H9 (cell line): ENCODE data around the gene DCDC1. TPM values are rescaled to one million over a fixed set of nuclear protein-coding genes. Genes with fewer than 3 reads are reported as not detected.

Source experiments
- DNase-seq: peaks from one replicate; pipeline ENCODE4 v3.0.0-alpha.2; 2017
- H2AFZ ChIP-seq: one replicate; pipeline ENCODE4 v1.6.1; 2013; ENCODE audit warnings: mild to moderate bottlenecking, low read length, control low read depth, moderate library complexity
- H2AK5ac ChIP-seq: 2 replicates; pipeline ENCODE4 v1.6.1; 2013; ENCODE audit warnings: low read length, control low read depth, mixed read lengths; ENCODE audit not compliant: insufficient read length
- H2BK120ac ChIP-seq: one replicate; pipeline ENCODE4 v1.6.1; 2013; ENCODE audit warnings: low read depth, mild to moderate bottlenecking, low read length, control low read depth, inconsistent platforms; ENCODE audit not compliant: poor library complexity, severe bottlenecking
- H2BK12ac ChIP-seq: 2 replicates; pipeline ENCODE4 v1.6.1; 2013; ENCODE audit warnings: low read length, control low read depth, mixed read lengths, low read depth; ENCODE audit not compliant: insufficient read length
- H2BK15ac ChIP-seq: 2 replicates; pipeline ENCODE4 v1.6.1; 2013; ENCODE audit warnings: low read depth, low read length, control low read depth
- H2BK20ac ChIP-seq: one replicate; pipeline ENCODE4 v1.6.1; 2013; ENCODE audit warnings: low read depth, mild to moderate bottlenecking, low read length, control low read depth, inconsistent platforms; ENCODE audit not compliant: poor library complexity, severe bottlenecking
- H2BK5ac ChIP-seq: 2 replicates; pipeline ENCODE4 v1.6.1; 2013; ENCODE audit warnings: low read length, control low read depth, mixed read lengths; ENCODE audit not compliant: insufficient read length
- H3K14ac ChIP-seq: 2 replicates; pipeline ENCODE4 v1.6.1; 2013; ENCODE audit warnings: low read length, control low read depth; ENCODE audit not compliant: insufficient read depth
- H3K18ac ChIP-seq: 2 replicates; pipeline ENCODE4 v1.6.1; 2013; ENCODE audit warnings: low read depth, mild to moderate bottlenecking, mixed read lengths, low read length, control low read depth; ENCODE audit not compliant: insufficient read length
- H3K23ac ChIP-seq: 2 replicates; pipeline ENCODE4 v1.6.1; 2013; ENCODE audit warnings: low read length, control low read depth, mixed read lengths, low read depth; ENCODE audit not compliant: insufficient read length
- H3K23me2 ChIP-seq: 2 replicates; pipeline ENCODE4 v1.6.1; 2013; ENCODE audit warnings: low read depth, mild to moderate bottlenecking, mixed read lengths, low read length, control low read depth; ENCODE audit not compliant: insufficient read length, poor library complexity, severe bottlenecking
- H3K27ac ChIP-seq: 2 replicates; pipeline ENCODE4 v1.5.1; 2013; ENCODE audit warnings: low read length, control low read depth, mixed read lengths, low read depth; ENCODE audit not compliant: insufficient read length
- H3K27me3 ChIP-seq: 2 replicates; pipeline ENCODE4 v1.6.1; 2013; ENCODE audit warnings: low read length, control low read depth, inconsistent platforms; ENCODE audit not compliant: insufficient read depth
- H3K4ac ChIP-seq: 2 replicates; pipeline ENCODE4 v1.6.1; 2013; ENCODE audit warnings: low read depth, mild to moderate bottlenecking, control low read depth, inconsistent platforms, low read length, moderate library complexity
- H3K4me1 ChIP-seq: 2 replicates; pipeline ENCODE4 v1.6.1; 2013; ENCODE audit warnings: low read length, control low read depth, inconsistent platforms; ENCODE audit not compliant: insufficient read depth
- H3K4me2 ChIP-seq: 2 replicates; pipeline ENCODE4 v1.6.1; 2013; ENCODE audit warnings: low read length, control low read depth, mixed read lengths; ENCODE audit not compliant: insufficient read length, insufficient read depth
- H3K56ac ChIP-seq: 2 replicates; pipeline ENCODE4 v1.6.1; 2013; ENCODE audit warnings: low read depth, mild to moderate bottlenecking, mixed read lengths, low read length, control low read depth; ENCODE audit not compliant: insufficient read length
- H3K79me1 ChIP-seq: 2 replicates; pipeline ENCODE4 v1.6.1; 2013; ENCODE audit warnings: low read depth, mild to moderate bottlenecking, moderate library complexity, low read length, control low read depth, inconsistent platforms; ENCODE audit not compliant: insufficient read depth, poor library complexity, severe bottlenecking
- H3K79me2 ChIP-seq: 2 replicates; pipeline ENCODE4 v1.6.1; 2013; ENCODE audit warnings: low read length, control low read depth, inconsistent platforms; ENCODE audit not compliant: insufficient read depth
- H3K9ac ChIP-seq: 2 replicates; pipeline ENCODE4 v1.6.1; 2013; ENCODE audit warnings: low read length, control low read depth, mixed read lengths; ENCODE audit not compliant: insufficient read length; ENCODE audit errors: extremely low read depth
- H3K9me3 ChIP-seq: one replicate; pipeline ENCODE4 v1.6.1; 2013; ENCODE audit warnings: low read depth, low read length, inconsistent platforms; ENCODE audit not compliant: control insufficient read depth
- H3T11ph ChIP-seq: one replicate; pipeline ENCODE4 v1.6.1; 2013; ENCODE audit warnings: mild to moderate bottlenecking, low read length, control low read depth, inconsistent platforms
- H4K20me1 ChIP-seq: one replicate; pipeline ENCODE4 v1.6.1; 2013; ENCODE audit not compliant: control insufficient read depth, insufficient read length, insufficient read depth
- H4K5ac ChIP-seq: 2 replicates; pipeline ENCODE4 v1.6.1; 2013; ENCODE audit warnings: low read depth, mild to moderate bottlenecking, mixed read lengths, low read length, control low read depth; ENCODE audit not compliant: insufficient read length
- H4K8ac ChIP-seq: replicated peaks from 2 replicates; pipeline ENCODE4 v1.6.1; 2013; ENCODE audit warnings: low read length, control low read depth, mixed read lengths, low read depth; ENCODE audit not compliant: insufficient read length
- H4K91ac ChIP-seq: 2 replicates; pipeline ENCODE4 v1.6.1; 2013; ENCODE audit warnings: low read depth, mild to moderate bottlenecking, moderate library complexity, mixed read lengths, low read length, control low read depth; ENCODE audit not compliant: insufficient read length
- H3K27ac Mint-ChIP-seq, 3 experiments: 2 replicates in 2 of 3; 3 replicates in 1 of 3; pipeline ENCODE4 v1.8.0; 2020 to 2021; ENCODE audit warnings: mixed read lengths in 3 of 3, mild to moderate bottlenecking in 1 of 3, moderate library complexity in 1 of 3
- H3K27me3 Mint-ChIP-seq: 2 replicates; pipeline ENCODE4 v1.8.0; 2021; ENCODE audit warnings: low read depth, mild to moderate bottlenecking, moderate library complexity, mixed read lengths
- H3K36me3 Mint-ChIP-seq, 3 experiments: 2 replicates in 2 of 3; 3 replicates in 1 of 3; pipeline ENCODE4 v1.8.0; 2020 to 2021; ENCODE audit warnings: low read depth in 3 of 3, mixed read lengths in 3 of 3; ENCODE audit not compliant: insufficient read depth in 1 of 3
- H3K4me1 Mint-ChIP-seq, 2 experiments: 2 replicates each; pipeline ENCODE4 v1.8.0; 2020; ENCODE audit warnings: mixed read lengths in 2 of 2
- H3K4me3 Mint-ChIP-seq, 2 experiments: 2 replicates in 1 of 2; 3 replicates in 1 of 2; pipeline ENCODE4 v1.8.0; 2020 to 2021; ENCODE audit warnings: mild to moderate bottlenecking in 2 of 2, mixed read lengths in 2 of 2, moderate library complexity in 1 of 2
- H3K9me3 Mint-ChIP-seq, 2 experiments: 2 replicates in 1 of 2; 3 replicates in 1 of 2; pipeline ENCODE4 v1.8.0; 2020; ENCODE audit warnings: mild to moderate bottlenecking in 2 of 2, mixed read lengths in 2 of 2, moderate library complexity in 1 of 2
- WGBS: extraction: QIAGEN DNeasy Blood & Tissue Kit; methylation state at CpG from one replicate; pipeline ENCODE4 v1.1.7; 2013; ENCODE audit warnings: missing lambda C conversion rate, low lambda C conversion rate, mixed read lengths; ENCODE audit not compliant: insufficient read length; ENCODE audit errors: extremely low coverage; 5-methylcytosine and 5-hydroxymethylcytosine counted together
- total RNA-seq: library from RNA; stranded (reverse); gene quantifications from 2 replicates; pipeline ENCODE4 v1.2.1, GENCODE V29; 2021
- TF ChIP-seq, protein P1 (sequence below): fragments of 200-600 bp; sonication (generic); conservative IDR thresholded peaks from 3 replicates; pipeline ENCODE4 v1.8.0; 2021; ENCODE audit warnings: antibody characterized with exemption, mild to moderate bottlenecking

The DCDC1 gene
- total RNA-seq, 1 experiment from 2014 or later = 0.09 TPM

DNA sequence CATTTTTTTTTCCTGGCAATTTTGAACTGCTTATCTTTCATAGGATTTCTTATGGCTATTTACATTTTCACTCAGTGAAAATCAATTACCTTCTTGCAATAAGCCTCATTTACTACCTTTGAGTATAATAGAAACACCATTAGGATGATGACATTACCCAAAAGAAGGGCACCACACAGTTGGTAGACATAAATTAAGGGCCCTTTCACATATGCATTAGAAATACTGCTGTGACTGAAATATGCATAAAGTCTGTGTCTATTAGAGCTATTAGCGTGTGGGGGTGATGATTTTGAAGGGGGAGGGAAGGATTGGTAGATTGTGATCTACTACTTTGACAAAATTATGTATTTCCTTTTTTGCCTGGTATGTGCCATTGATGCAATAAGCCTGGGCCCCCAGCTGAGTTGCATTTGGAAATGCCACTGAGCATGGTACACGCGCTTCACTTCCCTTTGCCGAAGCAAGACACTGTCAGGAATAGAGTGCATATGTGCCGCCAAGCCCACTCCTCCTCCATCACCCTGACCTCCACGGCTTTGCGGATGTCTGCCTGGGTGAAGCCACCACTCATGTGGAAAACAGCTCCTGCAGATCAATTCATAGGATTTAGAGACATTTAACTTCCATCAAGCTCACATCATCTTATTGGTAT is 339.3 kb downstream of the DCDC1 start:
- Histone ChIP-seq H3K18ac (no peak overlapping the region), H2BK12ac (no peak overlapping the region), H2AK5ac (no peak overlapping the region), H4K8ac (no peak overlapping the region), H2AFZ (no peak overlapping the region), H3T11ph (no peak overlapping the region), H3K79me1 (no peaks in the 10 kb centered on the region), H3K27me3 (no peaks in the 10 kb centered on the region), H2BK15ac (no peak overlapping the region), H3K9ac (no peak overlapping the region), H3K14ac (no peak overlapping the region), H3K4me2 (no peak overlapping the region), H3K23ac (no peak overlapping the region), H2BK5ac (no peak overlapping the region), H4K5ac (no peak overlapping the region), H3K23me2 (no peaks in the 10 kb centered on the region), H3K9me3 (no peaks in the 10 kb centered on the region), H3K79me2 (no peaks in the 10 kb centered on the region), H4K91ac (no peak overlapping the region), H3K56ac (no peak overlapping the region), H2BK120ac (no peak overlapping the region), H2BK20ac (no peak overlapping the region), H4K20me1 (no peaks in the 10 kb centered on the region), H3K27ac (no peak overlapping the region), H3K4me1 (no peaks in the 10 kb centered on the region), H3K4ac (no peak overlapping the region)
- peaks cover 4 to 6% of the 10 kb centered on the region in 2 experiments; a peak in 3 of 4 replicates for H3K4me1 Mint-ChIP-seq
- no peak overlapping the region for H3K4me3 Mint-ChIP-seq
- no peak overlapping the region; a peak in 1 of 7 replicates for H3K27ac Mint-ChIP-seq
- H3K9me3 Mint-ChIP-seq = no peaks in the 10 kb centered on the region
- no peak for DNase-seq
- WGBS = no CpG with 5 or more reads among the region's 7 CpGs
- H3K27me3 Mint-ChIP-seq = no peaks in the 10 kb centered on the region
- no peaks in the 10 kb centered on the region for H3K36me3 Mint-ChIP-seq
- TF ChIP-seq, protein P1, sequence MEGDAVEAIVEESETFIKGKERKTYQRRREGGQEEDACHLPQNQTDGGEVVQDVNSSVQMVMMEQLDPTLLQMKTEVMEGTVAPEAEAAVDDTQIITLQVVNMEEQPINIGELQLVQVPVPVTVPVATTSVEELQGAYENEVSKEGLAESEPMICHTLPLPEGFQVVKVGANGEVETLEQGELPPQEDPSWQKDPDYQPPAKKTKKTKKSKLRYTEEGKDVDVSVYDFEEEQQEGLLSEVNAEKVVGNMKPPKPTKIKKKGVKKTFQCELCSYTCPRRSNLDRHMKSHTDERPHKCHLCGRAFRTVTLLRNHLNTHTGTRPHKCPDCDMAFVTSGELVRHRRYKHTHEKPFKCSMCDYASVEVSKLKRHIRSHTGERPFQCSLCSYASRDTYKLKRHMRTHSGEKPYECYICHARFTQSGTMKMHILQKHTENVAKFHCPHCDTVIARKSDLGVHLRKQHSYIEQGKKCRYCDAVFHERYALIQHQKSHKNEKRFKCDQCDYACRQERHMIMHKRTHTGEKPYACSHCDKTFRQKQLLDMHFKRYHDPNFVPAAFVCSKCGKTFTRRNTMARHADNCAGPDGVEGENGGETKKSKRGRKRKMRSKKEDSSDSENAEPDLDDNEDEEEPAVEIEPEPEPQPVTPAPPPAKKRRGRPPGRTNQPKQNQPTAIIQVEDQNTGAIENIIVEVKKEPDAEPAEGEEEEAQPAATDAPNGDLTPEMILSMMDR = no peak
